Measurements from ENCODE around the gene SIK2. TPM values are rescaled to one million over a fixed set of nuclear protein-coding genes. Genes with fewer than 3 reads are reported as not detected.
"Not testable (repeated sequence)": the region's sequence is repeated elsewhere in the genome, so short reads cannot be mapped to it uniquely, and the experiment has no call there.

The SIK2 gene
- polyA plus RNA-seq, 1 donor from 2014 or later = 9.0 TPM

DNA sequence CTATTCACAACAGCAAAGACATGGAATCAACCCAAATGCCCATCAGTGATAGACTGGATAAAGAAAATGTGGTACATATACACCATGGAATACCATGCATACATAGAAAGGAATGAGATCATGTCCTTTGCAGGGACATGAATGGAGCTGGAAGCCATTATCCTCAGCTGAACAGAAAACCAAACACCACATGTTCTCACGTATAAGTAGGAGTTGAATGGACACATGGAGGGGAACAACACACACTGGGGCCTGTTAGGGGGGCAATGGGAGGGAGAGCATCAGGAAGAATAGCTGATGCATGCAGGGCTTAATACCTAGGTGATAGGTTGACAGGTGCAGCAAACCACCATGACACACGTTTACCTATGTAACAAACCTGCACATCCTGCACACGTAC, 115.4 kb downstream of the SIK2 start:
- H2AFZ ChIP-seq (ENCODE audit: low read depth, low read length); H3F3A ChIP-seq (ENCODE audit: insufficient read depth, low read length, poor library complexity, severe bottlenecking); H3K4me2 ChIP-seq (ENCODE audit: low read length); H3K9me3 ChIP-seq (ENCODE audit: low read length); H3K9me2 ChIP-seq (ENCODE audit: insufficient read depth, low read length); H4K20me1 ChIP-seq (ENCODE audit: insufficient read depth); H3K4me3 ChIP-seq (ENCODE audit: low read length); H3K27ac ChIP-seq (ENCODE audit: low read length); H3K27me3 ChIP-seq (ENCODE audit: insufficient read depth, low read depth, low read length); H3K79me2 ChIP-seq (replicated peaks; ENCODE audit: insufficient read depth, low read length); H3K9ac ChIP-seq (ENCODE audit: low read length): not testable (repeated sequence)
- H3K36me3 ChIP-seq (ENCODE audit: insufficient read depth, low read length) = peaks cover 14% of the 10 kb centered on the region

DNA sequence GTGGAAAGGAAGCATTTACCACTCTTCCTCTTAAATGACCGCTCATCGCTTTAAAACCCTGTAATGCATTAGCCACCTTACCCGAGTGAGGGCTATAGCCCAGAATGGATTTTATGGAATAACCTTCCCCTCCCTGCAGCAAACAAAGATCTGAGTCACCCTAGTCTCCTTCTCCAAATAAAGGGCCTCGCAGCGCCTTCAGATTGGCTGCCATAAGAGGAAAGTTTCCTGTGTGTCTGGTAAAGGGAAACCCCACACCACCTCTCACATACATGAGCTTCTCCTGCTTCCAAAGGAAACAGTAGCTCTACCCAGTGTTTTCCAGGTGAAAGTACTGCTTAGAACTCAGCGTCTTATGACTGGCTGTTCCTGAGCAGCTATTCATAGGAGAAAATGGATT, 116.2 kb downstream of the SIK2 start:
- peaks cover 14% of the 10 kb centered on the region for H3K36me3 ChIP-seq (ENCODE audit: insufficient read depth, low read length)
- no peaks in the 10 kb centered on the region for H4K20me1 ChIP-seq (ENCODE audit: insufficient read depth)
- H2AFZ ChIP-seq (ENCODE audit: low read depth, low read length) = no peak overlapping the region
- H3F3A ChIP-seq (ENCODE audit: insufficient read depth, low read length, poor library complexity, severe bottlenecking) = no peaks in the 10 kb centered on the region
- H3K79me2 ChIP-seq (replicated peaks; ENCODE audit: insufficient read depth, low read length) = no peaks in the 10 kb centered on the region
- no peaks in the 10 kb centered on the region for H3K9me2 ChIP-seq (ENCODE audit: insufficient read depth, low read length)
- TF ChIP-seq EZH2 (IDR thresholded peaks at IDR 0.05; ENCODE audit: borderline replicate concordance, insufficient read depth, low read length, poor library complexity, severe bottlenecking) (no peak), POLR2AphosphoS5 (IDR thresholded peaks at IDR 0.05) (no peak), EP300 (conservative IDR thresholded peaks at IDR 0.05; ENCODE audit: poor library complexity, severe bottlenecking) (no peak), MXI1 (conservative IDR thresholded peaks at IDR 0.05; ENCODE audit: poor library complexity, severe bottlenecking) (no peak), SMC3 (conservative IDR thresholded peaks at IDR 0.05; ENCODE audit: poor library complexity) (no peak), TAF1 (IDR thresholded peaks at IDR 0.05; ENCODE audit: low read depth) (no peak), RAD21 (conservative IDR thresholded peaks at IDR 0.05) (no peak)
- TF ChIP-seq, protein P1, sequence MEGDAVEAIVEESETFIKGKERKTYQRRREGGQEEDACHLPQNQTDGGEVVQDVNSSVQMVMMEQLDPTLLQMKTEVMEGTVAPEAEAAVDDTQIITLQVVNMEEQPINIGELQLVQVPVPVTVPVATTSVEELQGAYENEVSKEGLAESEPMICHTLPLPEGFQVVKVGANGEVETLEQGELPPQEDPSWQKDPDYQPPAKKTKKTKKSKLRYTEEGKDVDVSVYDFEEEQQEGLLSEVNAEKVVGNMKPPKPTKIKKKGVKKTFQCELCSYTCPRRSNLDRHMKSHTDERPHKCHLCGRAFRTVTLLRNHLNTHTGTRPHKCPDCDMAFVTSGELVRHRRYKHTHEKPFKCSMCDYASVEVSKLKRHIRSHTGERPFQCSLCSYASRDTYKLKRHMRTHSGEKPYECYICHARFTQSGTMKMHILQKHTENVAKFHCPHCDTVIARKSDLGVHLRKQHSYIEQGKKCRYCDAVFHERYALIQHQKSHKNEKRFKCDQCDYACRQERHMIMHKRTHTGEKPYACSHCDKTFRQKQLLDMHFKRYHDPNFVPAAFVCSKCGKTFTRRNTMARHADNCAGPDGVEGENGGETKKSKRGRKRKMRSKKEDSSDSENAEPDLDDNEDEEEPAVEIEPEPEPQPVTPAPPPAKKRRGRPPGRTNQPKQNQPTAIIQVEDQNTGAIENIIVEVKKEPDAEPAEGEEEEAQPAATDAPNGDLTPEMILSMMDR (IDR thresholded peaks at IDR 0.05; ENCODE audit: poor library complexity, severe bottlenecking) = no peak
- TF ChIP-seq, protein P2, sequence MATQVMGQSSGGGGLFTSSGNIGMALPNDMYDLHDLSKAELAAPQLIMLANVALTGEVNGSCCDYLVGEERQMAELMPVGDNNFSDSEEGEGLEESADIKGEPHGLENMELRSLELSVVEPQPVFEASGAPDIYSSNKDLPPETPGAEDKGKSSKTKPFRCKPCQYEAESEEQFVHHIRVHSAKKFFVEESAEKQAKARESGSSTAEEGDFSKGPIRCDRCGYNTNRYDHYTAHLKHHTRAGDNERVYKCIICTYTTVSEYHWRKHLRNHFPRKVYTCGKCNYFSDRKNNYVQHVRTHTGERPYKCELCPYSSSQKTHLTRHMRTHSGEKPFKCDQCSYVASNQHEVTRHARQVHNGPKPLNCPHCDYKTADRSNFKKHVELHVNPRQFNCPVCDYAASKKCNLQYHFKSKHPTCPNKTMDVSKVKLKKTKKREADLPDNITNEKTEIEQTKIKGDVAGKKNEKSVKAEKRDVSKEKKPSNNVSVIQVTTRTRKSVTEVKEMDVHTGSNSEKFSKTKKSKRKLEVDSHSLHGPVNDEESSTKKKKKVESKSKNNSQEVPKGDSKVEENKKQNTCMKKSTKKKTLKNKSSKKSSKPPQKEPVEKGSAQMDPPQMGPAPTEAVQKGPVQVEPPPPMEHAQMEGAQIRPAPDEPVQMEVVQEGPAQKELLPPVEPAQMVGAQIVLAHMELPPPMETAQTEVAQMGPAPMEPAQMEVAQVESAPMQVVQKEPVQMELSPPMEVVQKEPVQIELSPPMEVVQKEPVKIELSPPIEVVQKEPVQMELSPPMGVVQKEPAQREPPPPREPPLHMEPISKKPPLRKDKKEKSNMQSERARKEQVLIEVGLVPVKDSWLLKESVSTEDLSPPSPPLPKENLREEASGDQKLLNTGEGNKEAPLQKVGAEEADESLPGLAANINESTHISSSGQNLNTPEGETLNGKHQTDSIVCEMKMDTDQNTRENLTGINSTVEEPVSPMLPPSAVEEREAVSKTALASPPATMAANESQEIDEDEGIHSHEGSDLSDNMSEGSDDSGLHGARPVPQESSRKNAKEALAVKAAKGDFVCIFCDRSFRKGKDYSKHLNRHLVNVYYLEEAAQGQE (IDR thresholded peaks at IDR 0.05; ENCODE audit: borderline replicate concordance) = no peak
- no peak overlapping the region for H3K4me2 ChIP-seq (ENCODE audit: low read length)
- H3K9me3 ChIP-seq (ENCODE audit: low read length) = no peaks in the 10 kb centered on the region
- H3K27ac ChIP-seq (ENCODE audit: low read length) = no peak overlapping the region
- H3K9ac ChIP-seq (ENCODE audit: low read length) = no peak overlapping the region
- no peak overlapping the region for H3K4me3 ChIP-seq (ENCODE audit: low read length)
- no peaks in the 10 kb centered on the region for H3K27me3 ChIP-seq (ENCODE audit: insufficient read depth, low read depth, low read length)

DNA sequence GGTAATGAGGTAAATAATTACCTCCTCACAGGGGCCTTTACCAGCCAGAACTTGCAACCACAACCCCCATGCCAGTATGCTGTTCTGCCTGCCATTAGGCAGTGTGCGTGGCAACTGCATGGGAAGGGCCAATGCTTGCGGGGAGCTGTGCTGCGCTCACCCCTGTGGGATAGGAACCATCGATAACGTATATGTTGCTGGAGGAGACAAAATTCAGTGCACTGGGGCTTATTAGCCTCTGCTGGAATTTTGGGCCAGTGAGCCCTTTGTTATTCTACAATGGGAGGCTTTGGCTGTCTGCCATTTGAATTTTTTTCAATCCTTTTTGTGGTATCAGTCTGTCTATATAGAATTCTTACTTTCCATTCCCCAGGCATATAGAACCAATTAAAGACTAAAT, 116.6 kb downstream of the SIK2 start:
- H2AFZ ChIP-seq (ENCODE audit: low read depth, low read length) = no peak overlapping the region
- H3K27ac ChIP-seq (ENCODE audit: low read length) = no peak overlapping the region
- no peaks in the 10 kb centered on the region for H3F3A ChIP-seq (ENCODE audit: insufficient read depth, low read length, poor library complexity, severe bottlenecking)
- no peak for TF ChIP-seq MXI1 (conservative IDR thresholded peaks at IDR 0.05; ENCODE audit: poor library complexity, severe bottlenecking)
- no peak for TF ChIP-seq EP300 (conservative IDR thresholded peaks at IDR 0.05; ENCODE audit: poor library complexity, severe bottlenecking)
- TF ChIP-seq EZH2 (IDR thresholded peaks at IDR 0.05; ENCODE audit: borderline replicate concordance, insufficient read depth, low read length, poor library complexity, severe bottlenecking) = no peak
- TF ChIP-seq, protein P2 (IDR thresholded peaks at IDR 0.05; ENCODE audit: borderline replicate concordance) = no peak
- TF ChIP-seq, protein P1 (IDR thresholded peaks at IDR 0.05; ENCODE audit: poor library complexity, severe bottlenecking) = no peak
- no peak for TF ChIP-seq POLR2AphosphoS5 (IDR thresholded peaks at IDR 0.05)
- TF ChIP-seq RAD21 (conservative IDR thresholded peaks at IDR 0.05) = no peak
- no peak for TF ChIP-seq TAF1 (IDR thresholded peaks at IDR 0.05; ENCODE audit: low read depth)
- no peak for TF ChIP-seq SMC3 (conservative IDR thresholded peaks at IDR 0.05; ENCODE audit: poor library complexity)
- H3K36me3 ChIP-seq (ENCODE audit: insufficient read depth, low read length) = peaks cover 14% of the 10 kb centered on the region
- no peaks in the 10 kb centered on the region for H3K9me2 ChIP-seq (ENCODE audit: insufficient read depth, low read length)
- H4K20me1 ChIP-seq (ENCODE audit: insufficient read depth) = no peaks in the 10 kb centered on the region
- no peak overlapping the region for H3K9ac ChIP-seq (ENCODE audit: low read length)
- H3K79me2 ChIP-seq (replicated peaks; ENCODE audit: insufficient read depth, low read length) = no peaks in the 10 kb centered on the region
- no peaks in the 10 kb centered on the region for H3K27me3 ChIP-seq (ENCODE audit: insufficient read depth, low read depth, low read length)
- no peak overlapping the region for H3K4me2 ChIP-seq (ENCODE audit: low read length)
- no peak overlapping the region for H3K4me3 ChIP-seq (ENCODE audit: low read length)
- H3K9me3 ChIP-seq (ENCODE audit: low read length) = no peaks in the 10 kb centered on the region

All from neural cell (in vitro differentiated cells).